ENCODE results near the gene GALM. TPM values are rescaled to one million over a fixed set of nuclear protein-coding genes. Genes with fewer than 3 reads are reported as not detected.

The GALM gene
- total and polyA plus RNA-seq, 10 of the 15 experiments (the other 5 are each of a cell fraction or from before 2014, with no cell fraction given): 1.1 to 4.0 (median 1.7) TPM

- H3K79me2 ChIP-seq (ENCODE audit: control insufficient read depth, insufficient read depth, low read length): no peaks in the 10 kb centered on the region
- H3K4me1 ChIP-seq (ENCODE audit: control insufficient read depth, insufficient read depth, low read length): no peaks in the 10 kb centered on the region
- H2AFZ ChIP-seq (ENCODE audit: control insufficient read depth, low read depth, low read length): no peak overlapping the region
- ChIA-PET POLR2A (interaction anchor here (1.1 kb wide), 1 partner anchor 13 kb away, joined by 3 read pairs; no protein-coding TSS in a partner anchor), SMC1A (ENCODE audit: uncharacterized antibody, unreplicated experiment) (no interaction called here), RAD21 (ENCODE audit: unreplicated experiment) (no interaction called here), CTCF (no interaction called here)
- no TSS peak for BruUV-seq (replicated peaks)
- H3K4me2 ChIP-seq (ENCODE audit: control insufficient read depth, insufficient read depth): no peak overlapping the region
- intact Hi-C loops (cut with micrococcal nuclease; ENCODE audit: unreplicated experiment): no loop called here
- 79% methylated on average over 5 of the region's 5 CpGs for WGBS (ENCODE audit: insufficient coverage, insufficient replicate concordance, low lambda C conversion rate, missing lambda C conversion rate)
- no peak overlapping the region for H3K9ac ChIP-seq (ENCODE audit: control insufficient read depth, insufficient read depth, low read length)
- in situ Hi-C loops (cut with MboI): no loop called here
- TF ChIP-seq IKZF2 (IDR thresholded peaks at IDR 0.05) (no peak), RB1 (IDR thresholded peaks at IDR 0.05; ENCODE audit: borderline replicate concordance) (no peak), CBX5 (IDR thresholded peaks at IDR 0.05; ENCODE audit: low read depth) (no peak), CHD2 (IDR thresholded peaks at IDR 0.05; ENCODE audit: borderline replicate concordance, low read depth, low read length) (no peak), SMC3 (IDR thresholded peaks at IDR 0.05; ENCODE audit: borderline replicate concordance, low read length) (no peak), GABPA (IDR thresholded peaks at IDR 0.05; ENCODE audit: low read depth) (no peak), NFIC (IDR thresholded peaks at IDR 0.05; ENCODE audit: low read depth, low read length) (no peak), STAT3 (IDR thresholded peaks at IDR 0.05; ENCODE audit: low read depth, low read length) (no peak)
- TF ChIP-seq, protein P1, sequence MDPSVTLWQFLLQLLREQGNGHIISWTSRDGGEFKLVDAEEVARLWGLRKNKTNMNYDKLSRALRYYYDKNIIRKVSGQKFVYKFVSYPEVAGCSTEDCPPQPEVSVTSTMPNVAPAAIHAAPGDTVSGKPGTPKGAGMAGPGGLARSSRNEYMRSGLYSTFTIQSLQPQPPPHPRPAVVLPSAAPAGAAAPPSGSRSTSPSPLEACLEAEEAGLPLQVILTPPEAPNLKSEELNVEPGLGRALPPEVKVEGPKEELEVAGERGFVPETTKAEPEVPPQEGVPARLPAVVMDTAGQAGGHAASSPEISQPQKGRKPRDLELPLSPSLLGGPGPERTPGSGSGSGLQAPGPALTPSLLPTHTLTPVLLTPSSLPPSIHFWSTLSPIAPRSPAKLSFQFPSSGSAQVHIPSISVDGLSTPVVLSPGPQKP (IDR thresholded peaks at IDR 0.05; ENCODE audit: low read depth, low read length): no peak
- TF ChIP-seq, protein P2, sequence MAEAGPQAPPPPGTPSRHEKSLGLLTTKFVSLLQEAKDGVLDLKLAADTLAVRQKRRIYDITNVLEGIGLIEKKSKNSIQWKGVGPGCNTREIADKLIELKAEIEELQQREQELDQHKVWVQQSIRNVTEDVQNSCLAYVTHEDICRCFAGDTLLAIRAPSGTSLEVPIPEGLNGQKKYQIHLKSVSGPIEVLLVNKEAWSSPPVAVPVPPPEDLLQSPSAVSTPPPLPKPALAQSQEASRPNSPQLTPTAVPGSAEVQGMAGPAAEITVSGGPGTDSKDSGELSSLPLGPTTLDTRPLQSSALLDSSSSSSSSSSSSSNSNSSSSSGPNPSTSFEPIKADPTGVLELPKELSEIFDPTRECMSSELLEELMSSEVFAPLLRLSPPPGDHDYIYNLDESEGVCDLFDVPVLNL (IDR thresholded peaks at IDR 0.05; ENCODE audit: low read depth, low read length): no peak
- TF ChIP-seq, protein P3, sequence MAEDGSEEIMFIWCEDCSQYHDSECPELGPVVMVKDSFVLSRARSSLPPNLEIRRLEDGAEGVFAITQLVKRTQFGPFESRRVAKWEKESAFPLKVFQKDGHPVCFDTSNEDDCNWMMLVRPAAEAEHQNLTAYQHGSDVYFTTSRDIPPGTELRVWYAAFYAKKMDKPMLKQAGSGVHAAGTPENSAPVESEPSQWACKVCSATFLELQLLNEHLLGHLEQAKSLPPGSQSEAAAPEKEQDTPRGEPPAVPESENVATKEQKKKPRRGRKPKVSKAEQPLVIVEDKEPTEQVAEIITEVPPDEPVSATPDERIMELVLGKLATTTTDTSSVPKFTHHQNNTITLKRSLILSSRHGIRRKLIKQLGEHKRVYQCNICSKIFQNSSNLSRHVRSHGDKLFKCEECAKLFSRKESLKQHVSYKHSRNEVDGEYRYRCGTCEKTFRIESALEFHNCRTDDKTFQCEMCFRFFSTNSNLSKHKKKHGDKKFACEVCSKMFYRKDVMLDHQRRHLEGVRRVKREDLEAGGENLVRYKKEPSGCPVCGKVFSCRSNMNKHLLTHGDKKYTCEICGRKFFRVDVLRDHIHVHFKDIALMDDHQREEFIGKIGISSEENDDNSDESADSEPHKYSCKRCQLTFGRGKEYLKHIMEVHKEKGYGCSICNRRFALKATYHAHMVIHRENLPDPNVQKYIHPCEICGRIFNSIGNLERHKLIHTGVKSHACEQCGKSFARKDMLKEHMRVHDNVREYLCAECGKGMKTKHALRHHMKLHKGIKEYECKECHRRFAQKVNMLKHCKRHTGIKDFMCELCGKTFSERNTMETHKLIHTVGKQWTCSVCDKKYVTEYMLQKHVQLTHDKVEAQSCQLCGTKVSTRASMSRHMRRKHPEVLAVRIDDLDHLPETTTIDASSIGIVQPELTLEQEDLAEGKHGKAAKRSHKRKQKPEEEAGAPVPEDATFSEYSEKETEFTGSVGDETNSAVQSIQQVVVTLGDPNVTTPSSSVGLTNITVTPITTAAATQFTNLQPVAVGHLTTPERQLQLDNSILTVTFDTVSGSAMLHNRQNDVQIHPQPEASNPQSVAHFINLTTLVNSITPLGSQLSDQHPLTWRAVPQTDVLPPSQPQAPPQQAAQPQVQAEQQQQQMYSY (CRISPR knock-in tag; IDR thresholded peaks at IDR 0.05): no peak
- TF ChIP-seq, protein P4, sequence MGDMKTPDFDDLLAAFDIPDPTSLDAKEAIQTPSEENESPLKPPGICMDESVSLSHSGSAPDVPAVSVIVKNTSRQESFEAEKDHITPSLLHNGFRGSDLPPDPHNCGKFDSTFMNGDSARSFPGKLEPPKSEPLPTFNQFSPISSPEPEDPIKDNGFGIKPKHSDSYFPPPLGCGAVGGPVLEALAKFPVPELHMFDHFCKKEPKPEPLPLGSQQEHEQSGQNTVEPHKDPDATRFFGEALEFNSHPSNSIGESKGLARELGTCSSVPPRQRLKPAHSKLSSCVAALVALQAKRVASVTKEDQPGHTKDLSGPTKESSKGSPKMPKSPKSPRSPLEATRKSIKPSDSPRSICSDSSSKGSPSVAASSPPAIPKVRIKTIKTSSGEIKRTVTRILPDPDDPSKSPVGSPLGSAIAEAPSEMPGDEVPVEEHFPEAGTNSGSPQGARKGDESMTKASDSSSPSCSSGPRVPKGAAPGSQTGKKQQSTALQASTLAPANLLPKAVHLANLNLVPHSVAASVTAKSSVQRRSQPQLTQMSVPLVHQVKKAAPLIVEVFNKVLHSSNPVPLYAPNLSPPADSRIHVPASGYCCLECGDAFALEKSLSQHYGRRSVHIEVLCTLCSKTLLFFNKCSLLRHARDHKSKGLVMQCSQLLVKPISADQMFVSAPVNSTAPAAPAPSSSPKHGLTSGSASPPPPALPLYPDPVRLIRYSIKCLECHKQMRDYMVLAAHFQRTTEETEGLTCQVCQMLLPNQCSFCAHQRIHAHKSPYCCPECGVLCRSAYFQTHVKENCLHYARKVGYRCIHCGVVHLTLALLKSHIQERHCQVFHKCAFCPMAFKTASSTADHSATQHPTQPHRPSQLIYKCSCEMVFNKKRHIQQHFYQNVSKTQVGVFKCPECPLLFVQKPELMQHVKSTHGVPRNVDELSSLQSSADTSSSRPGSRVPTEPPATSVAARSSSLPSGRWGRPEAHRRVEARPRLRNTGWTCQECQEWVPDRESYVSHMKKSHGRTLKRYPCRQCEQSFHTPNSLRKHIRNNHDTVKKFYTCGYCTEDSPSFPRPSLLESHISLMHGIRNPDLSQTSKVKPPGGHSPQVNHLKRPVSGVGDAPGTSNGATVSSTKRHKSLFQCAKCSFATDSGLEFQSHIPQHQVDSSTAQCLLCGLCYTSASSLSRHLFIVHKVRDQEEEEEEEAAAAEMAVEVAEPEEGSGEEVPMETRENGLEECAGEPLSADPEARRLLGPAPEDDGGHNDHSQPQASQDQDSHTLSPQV (IDR thresholded peaks at IDR 0.05): no peak
- TF ChIP-seq, protein P5, sequence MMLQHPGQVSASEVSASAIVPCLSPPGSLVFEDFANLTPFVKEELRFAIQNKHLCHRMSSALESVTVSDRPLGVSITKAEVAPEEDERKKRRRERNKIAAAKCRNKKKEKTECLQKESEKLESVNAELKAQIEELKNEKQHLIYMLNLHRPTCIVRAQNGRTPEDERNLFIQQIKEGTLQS (IDR thresholded peaks at IDR 0.05; ENCODE audit: borderline replicate concordance, extremely low read depth, low read depth, low read length): no peak
- no peaks in the 10 kb centered on the region for H3K27me3 ChIP-seq (replicated peaks in 1 of 2; ENCODE audit: control insufficient read depth in 2 of 2, insufficient read depth in 2 of 2, low read length in 1 of 2)
- H3K27ac ChIP-seq (ENCODE audit: control insufficient read depth, insufficient read depth): no peak overlapping the region
- no peak for ATAC-seq
- H3K36me3 ChIP-seq (ENCODE audit: control insufficient read depth in 2 of 2, insufficient read depth in 2 of 2, low read length in 1 of 2): no peaks in the 10 kb centered on the region
- H3K4me3 ChIP-seq: no peak overlapping the region
- H3K9me3 ChIP-seq (replicated peaks; ENCODE audit: control insufficient read depth, insufficient read depth, low read length): no peaks in the 10 kb centered on the region
- no peak for DNase-seq (ENCODE audit: low read depth, low spot score)
- FAIRE-seq: no peak
- H4K20me1 ChIP-seq (ENCODE audit: control insufficient read depth, insufficient read depth): no peaks in the 10 kb centered on the region
Measured at GRCh38 chr2:38765551-38765950, 99.6 kb downstream of the GALM start.
